ENCODE measurements around the gene TSPAN16.

GRCh38 chr19:11304936-11305335, 9.0 kb downstream of the TSPAN16 start:
- TF ChIP-seq ZNF879 (CRISPR knock-in tag; IDR thresholded peaks at IDR 0.05) (no peak), CTCF (CRISPR knock-in tag; IDR thresholded peaks at IDR 0.05) (no peak), TRIM24 (CRISPR knock-in tag; IDR thresholded peaks at IDR 0.05) (no peak)
